ENCODE measurements around the gene CHID1. TPM values are rescaled to one million over a fixed set of nuclear protein-coding genes. Genes with fewer than 3 reads are reported as not detected.

The CHID1 gene
- total and polyA plus RNA-seq, 2 experiments from 2014 or later: 72.3 to 202 TPM

DNA sequence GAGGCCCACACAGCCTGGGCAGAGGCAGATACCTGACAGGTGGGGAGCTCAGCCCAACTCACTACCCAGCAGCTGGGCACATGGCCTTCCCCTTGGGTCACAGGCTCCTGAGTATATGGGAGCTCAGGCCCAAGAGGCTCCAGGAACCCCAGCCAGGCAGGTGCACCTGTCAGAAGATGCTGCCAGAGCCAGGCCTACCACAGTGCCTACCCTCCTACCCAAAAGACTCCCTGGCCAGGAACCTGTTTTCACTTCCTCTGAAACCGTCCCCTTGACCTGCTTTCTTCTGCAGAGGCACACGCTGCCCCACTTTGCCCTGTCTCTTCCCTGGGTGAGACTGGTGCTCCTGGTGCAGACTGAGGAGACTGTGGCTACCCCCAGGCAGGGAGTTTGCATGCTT lies 2.9 kb downstream of the CHID1 start:
- in situ Hi-C loops (cut with MboI): loop anchor here (10.0 kb wide), 1 partner anchor 147 kb away; no protein-coding TSS in a partner anchor
- DNase-seq: no peak
- H3K9ac ChIP-seq: no peak overlapping the region
- 0 out of 2 replicates have a peak, but pooled peaks cover 6% of the 10 kb centered on the region for H3F3A ChIP-seq (ENCODE audit: insufficient read depth)
- H4K20me1 ChIP-seq (ENCODE audit: insufficient read depth): no peaks in the 10 kb centered on the region
- 0 out of 2 replicates have a peak, but pooled peaks cover 3% of the 10 kb centered on the region for H3K4me1 ChIP-seq (ENCODE audit: insufficient read depth)
- H3K79me2 ChIP-seq (ENCODE audit: insufficient read depth): peaks cover 43% of the 10 kb centered on the region
- no peak overlapping the region for H3K27ac ChIP-seq
- no peaks in the 10 kb centered on the region for H3K27me3 ChIP-seq (replicated peaks; ENCODE audit: insufficient read depth)
- H2AFZ ChIP-seq: no peak overlapping the region
- no peaks in the 10 kb centered on the region for H3K36me3 ChIP-seq (ENCODE audit: low read depth)
- no peaks in the 10 kb centered on the region for H3K9me2 ChIP-seq (ENCODE audit: insufficient read depth)
- TF ChIP-seq EZH2phosphoT487 (IDR thresholded peaks at IDR 0.05; ENCODE audit: insufficient read depth, low read depth): no peak
- no peak for TF ChIP-seq EZH2 (IDR thresholded peaks at IDR 0.05; ENCODE audit: insufficient read depth, poor library complexity, severe bottlenecking)
- no peak overlapping the region for H3K4me3 ChIP-seq
- no peaks in the 10 kb centered on the region for H3K9me3 ChIP-seq (ENCODE audit: low read depth)
- no peak overlapping the region for H3K4me2 ChIP-seq (ENCODE audit: unreplicated experiment)
- 100% methylated on average over 2 of the region's 2 CpGs for WGBS, 2 experiments (ENCODE audit: low coverage in 1 of 2, low lambda C conversion rate in 2 of 2, missing lambda C conversion rate in 2 of 2)

DNA sequence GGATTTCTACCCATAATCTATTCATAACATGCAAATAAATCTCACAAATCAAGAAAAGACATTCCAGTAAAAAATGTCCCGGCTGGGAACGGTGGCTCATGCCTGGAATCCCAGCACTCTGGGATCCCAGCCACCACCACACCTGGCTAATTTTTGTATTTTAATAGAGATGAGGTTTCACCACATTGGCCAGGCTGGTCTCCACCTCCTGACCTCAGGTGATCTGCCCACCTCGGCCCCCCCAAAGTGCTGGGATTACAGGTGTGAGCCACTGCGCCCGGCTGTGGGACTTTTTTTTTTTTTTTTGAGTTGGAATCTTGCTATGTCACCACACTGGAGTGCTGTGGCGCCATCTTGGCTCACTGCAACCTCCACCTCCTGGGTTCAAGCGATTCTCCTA lies 4.7 kb downstream of the CHID1 start:
- H3K36me3 ChIP-seq (ENCODE audit: low read depth): 0 out of 2 replicates have a peak, but pooled peaks cover 4% of the 10 kb centered on the region
- peaks cover 43% of the 10 kb centered on the region for H3K79me2 ChIP-seq (ENCODE audit: insufficient read depth)
- in situ Hi-C loops (cut with MboI): loop anchor here (10.0 kb wide), 1 partner anchor 149 kb away; no protein-coding TSS in a partner anchor
- H3K9me3 ChIP-seq (ENCODE audit: low read depth): no peaks in the 10 kb centered on the region
- no peak overlapping the region for H3K4me2 ChIP-seq (ENCODE audit: unreplicated experiment)
- H3K27me3 ChIP-seq (replicated peaks; ENCODE audit: insufficient read depth): no peaks in the 10 kb centered on the region
- H3K27ac ChIP-seq: no peak overlapping the region
- no peak overlapping the region for H3K4me3 ChIP-seq
- WGBS, 2 experiments (ENCODE audit: low coverage in 1 of 2, low lambda C conversion rate in 2 of 2, missing lambda C conversion rate in 2 of 2): 85 to 87% methylated on average over 7 of the region's 7 CpGs
- DNase-seq: no peak
- H2AFZ ChIP-seq: no peak overlapping the region
- 0 out of 2 replicates have a peak, but pooled peaks cover 3% of the 10 kb centered on the region for H3K4me1 ChIP-seq (ENCODE audit: insufficient read depth)
- H3F3A ChIP-seq (ENCODE audit: insufficient read depth): no peaks in the 10 kb centered on the region
- H3K9me2 ChIP-seq (ENCODE audit: insufficient read depth): no peaks in the 10 kb centered on the region
- H4K20me1 ChIP-seq (ENCODE audit: insufficient read depth): no peaks in the 10 kb centered on the region
- no peak overlapping the region for H3K9ac ChIP-seq
- TF ChIP-seq EZH2 (IDR thresholded peaks at IDR 0.05; ENCODE audit: insufficient read depth, poor library complexity, severe bottlenecking): no peak
- TF ChIP-seq EZH2phosphoT487 (IDR thresholded peaks at IDR 0.05; ENCODE audit: insufficient read depth, low read depth): no peak

DNA sequence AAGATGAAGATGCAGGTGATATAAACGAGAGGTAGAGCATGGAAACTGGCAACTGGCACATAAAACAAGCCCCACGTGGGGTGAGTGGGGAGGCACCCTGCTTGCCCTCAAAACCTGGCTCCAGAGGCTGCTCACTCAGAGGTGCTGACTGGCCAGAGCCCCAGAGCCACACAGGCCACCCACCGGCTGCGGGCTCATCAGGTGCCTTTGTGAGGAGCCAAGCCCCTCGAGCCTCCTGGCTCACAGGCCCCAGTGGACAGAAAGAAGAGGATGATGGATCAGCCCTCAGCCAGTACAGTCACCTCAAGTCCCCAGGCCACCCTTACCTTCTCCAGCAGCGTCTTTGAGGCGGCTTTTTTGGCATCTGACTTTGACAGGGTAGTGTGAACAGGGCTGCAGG lies 6.2 kb downstream of the CHID1 start:
- no peaks in the 10 kb centered on the region for H4K20me1 ChIP-seq (ENCODE audit: insufficient read depth)
- no peaks in the 10 kb centered on the region for H3K27me3 ChIP-seq (replicated peaks; ENCODE audit: insufficient read depth)
- in situ Hi-C loops (cut with MboI): loop anchor here (10.0 kb wide), 1 partner anchor 150 kb away; no protein-coding TSS in a partner anchor
- H3K36me3 ChIP-seq (ENCODE audit: low read depth): peaks cover 4% of the 10 kb centered on the region; the same call in 1 of the 2 replicates
- DNase-seq: no peak
- no peak overlapping the region for H3K4me2 ChIP-seq (ENCODE audit: unreplicated experiment)
- H2AFZ ChIP-seq: no peak overlapping the region
- H3K4me1 ChIP-seq (ENCODE audit: insufficient read depth): 0 out of 2 replicates have a peak, but pooled peaks cover 2% of the 10 kb centered on the region
- H3K9me3 ChIP-seq (ENCODE audit: low read depth): no peaks in the 10 kb centered on the region
- TF ChIP-seq EZH2phosphoT487 (IDR thresholded peaks at IDR 0.05; ENCODE audit: insufficient read depth, low read depth) (no peak), EZH2 (IDR thresholded peaks at IDR 0.05; ENCODE audit: insufficient read depth, poor library complexity, severe bottlenecking) (no peak)
- no peaks in the 10 kb centered on the region for H3K9me2 ChIP-seq (ENCODE audit: insufficient read depth)
- peaks cover 31% of the 10 kb centered on the region for H3K79me2 ChIP-seq (ENCODE audit: insufficient read depth)
- H3F3A ChIP-seq (ENCODE audit: insufficient read depth): no peaks in the 10 kb centered on the region
- H3K9ac ChIP-seq: no peak overlapping the region
- no peak overlapping the region for H3K4me3 ChIP-seq
- 95 to 96% methylated on average over 6 to 7 of the region's 7 CpGs for WGBS, 2 experiments (ENCODE audit: low coverage in 1 of 2, low lambda C conversion rate in 2 of 2, missing lambda C conversion rate in 2 of 2)
- no peak overlapping the region for H3K27ac ChIP-seq

DNA sequence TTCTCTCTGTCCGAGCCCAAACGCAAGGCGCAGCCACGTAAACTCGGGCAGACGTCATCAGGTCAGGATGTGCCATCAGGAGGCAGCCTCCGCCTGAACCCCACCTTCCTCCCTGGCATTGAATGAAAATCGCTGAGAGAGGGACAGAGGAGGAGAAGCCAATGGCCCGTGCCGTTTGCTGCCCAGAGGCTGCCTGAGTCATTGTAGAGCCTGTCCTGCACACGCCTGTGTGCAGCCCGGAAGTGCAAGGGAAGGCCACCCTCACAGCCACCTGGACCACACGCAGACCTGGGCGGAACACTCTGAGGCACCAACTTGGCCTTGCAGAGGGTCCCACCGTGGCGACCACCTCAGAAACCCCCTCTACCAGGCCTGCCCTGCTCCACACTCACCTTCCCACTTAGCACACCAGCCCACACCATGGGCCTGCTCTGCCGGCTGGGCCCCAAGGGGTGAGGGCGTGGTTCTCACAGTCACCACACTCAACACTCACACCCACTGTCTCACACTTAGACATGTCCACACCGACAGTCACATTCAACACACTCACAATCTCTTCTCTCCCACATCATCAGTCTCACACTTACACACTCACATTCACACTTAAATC lies 9.1 kb downstream of the CHID1 start:
- Histone ChIP-seq H3K4me1 (ENCODE audit: insufficient read depth) (no peaks in the 10 kb centered on the region), H3K36me3 (ENCODE audit: low read depth) (peaks cover 4% of the 10 kb centered on the region; the same call in 1 of the 2 replicates), H3K9ac (no peak overlapping the region), H2AFZ (no peak overlapping the region), H3F3A (ENCODE audit: insufficient read depth) (no peaks in the 10 kb centered on the region), H3K4me3 (no peak overlapping the region), H3K9me3 (ENCODE audit: low read depth) (no peaks in the 10 kb centered on the region), H3K27me3 (replicated peaks; ENCODE audit: insufficient read depth) (no peaks in the 10 kb centered on the region), H3K79me2 (ENCODE audit: insufficient read depth) (peaks cover 13% of the 10 kb centered on the region; the same call in 1 of the 2 replicates), H3K27ac (no peak overlapping the region), H3K4me2 (ENCODE audit: unreplicated experiment) (no peak overlapping the region), H4K20me1 (ENCODE audit: insufficient read depth) (no peaks in the 10 kb centered on the region), H3K9me2 (ENCODE audit: insufficient read depth) (no peaks in the 10 kb centered on the region)
- in situ Hi-C loops (cut with MboI): loop anchor here (10.0 kb wide), 1 partner anchor 153 kb away; no protein-coding TSS in a partner anchor
- no peak for DNase-seq
- TF ChIP-seq EZH2phosphoT487 (IDR thresholded peaks at IDR 0.05; ENCODE audit: insufficient read depth, low read depth) (no peak), EZH2 (IDR thresholded peaks at IDR 0.05; ENCODE audit: insufficient read depth, poor library complexity, severe bottlenecking) (no peak)
- WGBS, 2 experiments (ENCODE audit: low coverage in 1 of 2, low lambda C conversion rate in 2 of 2, missing lambda C conversion rate in 2 of 2): 87 to 88% methylated on average over 19 of the region's 19 CpGs
